Thymus (tissue), 11 donors: ENCODE results near the gene FOXK1. TPM values are rescaled to one million over a fixed set of nuclear protein-coding genes. Genes with fewer than 3 reads are reported as not detected.

Experiments
- DNase-seq, 9 donors: peaks; one replicate each; pipeline ENCODE4 v3.0.0-alpha.2; 2013; ENCODE audit warnings: low spot score in 9 of 9, low read depth in 6 of 9, missing footprints in 1 of 9
- H3K27ac ChIP-seq, 2 donors: one replicate each; pipeline ENCODE4 v1.5.1; 2013; ENCODE audit warnings: control low read depth in 1 of 2, low read depth in 1 of 2, low read length in 1 of 2, mild to moderate bottlenecking in 1 of 2, moderate library complexity in 1 of 2
- H3K27me3 ChIP-seq, 2 donors: one replicate each; pipeline ENCODE4 v1.5.1; 2013; ENCODE audit warnings: low read length in 1 of 2; ENCODE audit not compliant: control insufficient read depth in 2 of 2, insufficient read depth in 1 of 2
- H3K36me3 ChIP-seq, 2 donors: one replicate each; pipeline ENCODE4 v1.5.1; 2013; ENCODE audit warnings: low read length in 1 of 2, mild to moderate bottlenecking in 1 of 2, moderate library complexity in 1 of 2; ENCODE audit not compliant: control insufficient read depth in 2 of 2, insufficient read depth in 2 of 2
- H3K4me1 ChIP-seq, 2 donors: one replicate each; pipeline ENCODE4 v1.5.1; 2013; ENCODE audit warnings: low read length in 2 of 2; ENCODE audit not compliant: control insufficient read depth in 2 of 2, insufficient read depth in 2 of 2
- H3K4me3 ChIP-seq, 2 donors: one replicate each; pipeline ENCODE4 v1.5.1; 2013; ENCODE audit warnings: low read length in 2 of 2, control low read depth in 1 of 2, mild to moderate bottlenecking in 1 of 2
- H3K9me3 ChIP-seq, 2 donors: one replicate each; pipeline ENCODE4 v1.5.1; 2013; ENCODE audit warnings: low read length in 1 of 2, mild to moderate bottlenecking in 1 of 2; ENCODE audit not compliant: control insufficient read depth in 2 of 2, insufficient read depth in 1 of 2
- WGBS: extraction: QIAGEN DNeasy Blood & Tissue Kit; methylation state at CpG from one replicate; pipeline ENCODE4 v1.1.7; 2013; 5-methylcytosine and 5-hydroxymethylcytosine counted together
- polyA plus RNA-seq: library from polyadenylated mRNA; stranded (reverse); fragments of 200-250 nt; gene quantifications from one replicate; pipeline ENCODE4 v1.2.3, GENCODE V29; 2013
- total RNA-seq: library from RNA; stranded (reverse); fragments of 120-200 nt; gene quantifications from one replicate; pipeline ENCODE4 v1.2.4, GENCODE V29; 2013
- donor health status: healthy.

FOXK1 gene
- total and polyA plus RNA-seq, 2 donors: 6.4 to 7.6 TPM

DNA sequence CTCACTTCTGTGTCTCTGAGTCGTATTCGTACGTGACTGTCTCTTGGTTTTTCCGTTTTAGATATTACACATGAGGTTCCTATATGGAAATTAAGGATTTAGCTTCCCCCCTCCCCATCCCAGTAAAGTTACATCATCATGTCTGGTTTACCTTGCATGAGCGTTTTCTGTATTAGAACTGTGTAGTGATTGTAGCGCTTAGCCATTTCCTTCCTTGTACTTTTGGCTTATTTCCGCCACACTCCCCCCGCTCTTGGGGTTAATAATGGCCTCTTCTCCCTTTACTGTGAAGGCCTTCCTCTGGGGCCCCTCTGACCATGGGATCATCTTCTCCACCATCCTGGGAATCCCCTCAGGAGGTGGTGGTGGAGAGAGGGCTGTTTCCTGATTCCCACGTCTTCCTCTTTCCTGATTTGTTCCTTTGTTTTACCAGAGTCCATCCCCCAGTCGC, 66.2 kb downstream of the FOXK1 start:
- no peak for DNase-seq
- WGBS: 95% methylated on average over 10 of the region's 10 CpGs
- peaks cover 9 to 24% of the 10 kb centered on the region in 2 donors for H3K36me3 ChIP-seq
- H3K4me1 ChIP-seq: peaks cover 15 to 47% of the 10 kb centered on the region in 2 donors
- no peak overlapping the region for H3K4me3 ChIP-seq
- no peaks in the 10 kb centered on the region for H3K27me3 ChIP-seq
- H3K27ac ChIP-seq: no peak overlapping the region
- H3K9me3 ChIP-seq: peaks cover 0 to 4% of the 10 kb centered on the region in 2 donors

DNA sequence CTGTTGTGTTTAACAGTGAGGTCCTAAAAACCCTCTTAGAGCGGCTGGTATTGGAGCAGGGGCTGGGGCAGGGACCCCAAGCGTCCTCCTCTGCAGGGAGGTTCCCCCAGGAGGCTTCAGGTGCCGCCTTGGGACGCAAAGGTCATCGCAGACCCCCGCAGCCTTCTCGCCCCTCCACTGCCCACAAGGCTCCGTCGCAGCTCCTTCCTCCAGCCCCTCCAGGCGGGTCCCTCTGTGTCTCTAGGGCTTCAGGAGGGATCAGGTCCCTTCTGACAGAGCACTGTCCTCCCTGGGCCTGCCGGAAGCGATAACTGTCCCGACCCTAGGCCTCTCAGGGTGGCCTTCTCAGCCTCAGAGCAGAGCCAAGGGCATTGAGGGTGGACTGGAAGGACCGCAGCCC, 67.3 kb downstream of the FOXK1 start:
- H3K9me3 ChIP-seq: peaks cover 0 to 4% of the 10 kb centered on the region in 2 donors
- WGBS: 95% methylated on average over 14 of the region's 14 CpGs
- DNase-seq: no peak
- peaks cover 12 to 26% of the 10 kb centered on the region in 2 donors for H3K36me3 ChIP-seq
- no peaks in the 10 kb centered on the region for H3K27me3 ChIP-seq
- H3K4me1 ChIP-seq: peaks cover 10 to 41% of the 10 kb centered on the region in 2 donors
- no peak overlapping the region for H3K27ac ChIP-seq
- H3K4me3 ChIP-seq: no peak overlapping the region

DNA sequence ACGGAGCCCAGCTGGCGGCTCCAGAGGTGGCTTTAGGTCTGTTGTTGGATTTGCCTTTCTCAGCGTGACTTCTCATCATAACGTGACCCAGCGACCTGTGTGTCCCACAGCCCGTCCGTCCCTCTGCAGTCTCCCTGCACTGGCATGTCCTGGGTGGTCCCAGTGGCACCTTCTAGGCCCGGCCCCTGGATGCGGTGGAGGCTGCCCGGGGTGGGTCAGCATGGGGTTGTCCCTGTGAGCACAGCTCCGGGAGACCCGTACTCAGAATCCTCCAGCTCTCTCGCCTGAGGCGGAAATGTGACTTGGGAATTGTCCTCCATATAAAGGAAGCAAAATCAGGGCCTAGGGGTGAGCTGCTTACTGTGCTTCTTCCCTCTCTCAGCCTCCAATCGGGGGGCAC, 67.7 kb downstream of the FOXK1 start:
- Histone ChIP-seq H3K27ac (no peak overlapping the region), H3K36me3 (peaks cover 17 to 31% of the 10 kb centered on the region in 2 donors)

DNA sequence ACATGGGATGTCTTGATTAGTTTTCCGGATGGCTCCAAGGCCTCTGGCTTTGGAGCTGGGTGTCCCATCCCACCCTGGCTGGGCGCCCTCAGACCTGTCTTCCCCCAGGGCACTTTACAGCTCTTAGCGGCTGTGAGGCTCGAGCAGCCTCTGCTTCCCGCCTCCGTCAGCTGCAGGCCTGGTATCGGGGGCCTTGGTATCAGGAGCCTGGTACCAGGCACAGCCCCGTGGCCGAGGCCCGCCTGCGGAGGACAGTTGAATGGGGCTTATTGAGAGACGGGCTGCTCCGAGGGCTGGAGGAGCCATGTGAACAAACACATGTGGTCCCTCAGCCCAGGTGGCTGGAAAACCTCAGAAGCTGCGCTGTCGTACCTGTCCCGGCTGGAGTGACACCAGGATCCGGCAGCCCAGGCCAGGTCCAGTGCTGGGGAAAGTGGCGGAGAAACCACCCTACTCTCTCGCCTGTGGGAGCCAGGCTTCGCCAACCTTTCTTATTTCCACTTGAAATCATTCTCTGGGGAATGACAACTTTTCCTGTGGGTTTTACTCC, 69.4 kb downstream of the FOXK1 start:
- H3K4me3 ChIP-seq: no peak overlapping the region
- peaks cover 28 to 45% of the 10 kb centered on the region in 2 donors for H3K36me3 ChIP-seq
- peaks cover 0 to 3% of the 10 kb centered on the region in 2 donors for H3K9me3 ChIP-seq
- DNase-seq: no peak
- WGBS: 97% methylated on average over 20 of the region's 20 CpGs
- peaks cover 0 to 22% of the 10 kb centered on the region in 2 donors for H3K4me1 ChIP-seq
- no peaks in the 10 kb centered on the region for H3K27me3 ChIP-seq
- no peak overlapping the region for H3K27ac ChIP-seq

More for the DNA sequence above, 67.7 kb downstream of the FOXK1 start:
- peaks cover 6 to 37% of the 10 kb centered on the region in 2 donors for H3K4me1 ChIP-seq
- no peak for DNase-seq
- H3K4me3 ChIP-seq: no peak overlapping the region
- 94% methylated on average over 15 of the region's 15 CpGs for WGBS
- no peaks in the 10 kb centered on the region for H3K27me3 ChIP-seq
- H3K9me3 ChIP-seq: peaks cover 0 to 4% of the 10 kb centered on the region in 2 donors

DNA sequence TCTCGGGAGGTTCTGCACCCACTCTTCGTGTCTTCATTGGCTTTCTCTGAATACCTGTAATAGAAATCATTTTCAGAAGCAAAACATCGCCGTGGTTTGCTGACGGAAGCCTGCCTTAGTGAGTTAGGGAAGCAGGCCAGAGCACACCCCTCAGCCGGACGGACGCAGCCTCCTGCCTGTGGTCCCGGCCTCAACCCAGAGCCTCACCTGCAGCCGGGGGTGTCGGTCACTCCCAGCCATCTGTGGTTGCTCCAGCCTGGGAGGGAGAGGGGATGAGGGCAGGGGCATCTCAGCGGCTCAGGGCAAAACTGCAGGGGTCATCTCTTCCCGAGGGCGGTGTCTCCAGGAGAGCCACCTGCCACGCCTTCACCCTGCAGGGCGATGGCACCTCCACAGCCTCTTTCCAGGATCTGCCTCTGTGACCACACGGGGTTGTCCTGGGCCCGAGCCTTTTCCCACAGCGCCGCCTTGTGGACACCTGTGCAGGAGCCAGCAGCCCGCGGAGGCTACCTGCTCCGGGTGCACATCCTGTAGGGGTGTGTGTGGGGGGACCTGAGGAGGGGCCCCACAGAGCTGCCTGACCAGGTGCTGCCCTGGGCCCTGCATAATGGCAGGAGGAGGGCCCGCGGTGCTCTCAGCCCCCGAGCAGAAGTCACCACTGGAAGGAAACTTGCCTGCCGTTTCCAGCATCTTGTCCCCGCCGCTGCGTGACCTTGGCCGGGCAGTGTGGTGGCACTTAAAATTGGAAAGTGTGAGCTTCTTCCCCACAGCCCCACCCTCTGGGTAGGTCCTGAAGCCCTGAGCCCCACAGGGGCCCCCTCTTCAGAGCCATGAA, 71.7 kb downstream of the FOXK1 start:
- no peak overlapping the region for H3K4me3 ChIP-seq
- no peaks in the 10 kb centered on the region for H3K27me3 ChIP-seq
- H3K27ac ChIP-seq: no peak overlapping the region
- no peaks in the 10 kb centered on the region for H3K9me3 ChIP-seq
- peaks cover 41 to 48% of the 10 kb centered on the region in 2 donors for H3K36me3 ChIP-seq
- peaks cover 0 to 7% of the 10 kb centered on the region in 2 donors for H3K4me1 ChIP-seq
- peak in 6 of 9 donors; percentile 67 to 87 (median 76) for DNase-seq
- 59% methylated on average over 31 of the region's 31 CpGs for WGBS

DNA sequence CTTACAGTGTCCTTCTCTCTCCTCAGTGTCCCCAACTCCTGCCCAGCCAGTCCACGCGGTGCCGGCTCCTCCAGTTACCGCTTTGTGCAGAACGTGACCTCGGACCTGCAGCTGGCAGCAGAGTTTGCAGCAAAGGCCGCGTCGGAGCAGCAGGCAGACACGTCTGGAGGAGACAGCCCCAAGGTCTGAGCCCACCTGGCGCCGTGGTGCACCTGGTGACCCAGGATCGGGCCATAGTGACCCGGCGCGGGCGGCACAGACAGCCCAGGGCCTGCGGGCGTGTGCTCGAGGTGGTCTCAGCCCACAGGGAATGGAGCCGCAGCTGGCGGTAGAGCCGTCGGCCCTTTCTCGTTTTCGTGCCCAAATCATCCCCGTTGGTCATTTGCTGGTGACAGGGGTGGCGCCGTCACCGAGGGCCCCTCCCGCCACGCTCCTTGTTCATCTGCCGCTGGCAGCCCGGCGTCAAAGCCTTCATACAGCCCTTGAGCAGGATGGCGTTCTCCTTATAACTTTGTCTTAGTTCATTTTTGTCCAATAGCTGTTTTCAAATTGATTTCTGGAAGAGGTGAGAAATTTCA, 72.4 kb downstream of the FOXK1 start:
- Histone ChIP-seq H3K27me3 (no peaks in the 10 kb centered on the region), H3K4me1 (peaks cover 0 to 7% of the 10 kb centered on the region in 2 donors), H3K36me3 (peaks cover 47 to 48% of the 10 kb centered on the region in 2 donors), H3K9me3 (no peaks in the 10 kb centered on the region), H3K4me3 (no peak overlapping the region), H3K27ac (no peak overlapping the region)
- DNase-seq: no peak
- WGBS: 98% methylated on average over 36 of the region's 36 CpGs

DNA sequence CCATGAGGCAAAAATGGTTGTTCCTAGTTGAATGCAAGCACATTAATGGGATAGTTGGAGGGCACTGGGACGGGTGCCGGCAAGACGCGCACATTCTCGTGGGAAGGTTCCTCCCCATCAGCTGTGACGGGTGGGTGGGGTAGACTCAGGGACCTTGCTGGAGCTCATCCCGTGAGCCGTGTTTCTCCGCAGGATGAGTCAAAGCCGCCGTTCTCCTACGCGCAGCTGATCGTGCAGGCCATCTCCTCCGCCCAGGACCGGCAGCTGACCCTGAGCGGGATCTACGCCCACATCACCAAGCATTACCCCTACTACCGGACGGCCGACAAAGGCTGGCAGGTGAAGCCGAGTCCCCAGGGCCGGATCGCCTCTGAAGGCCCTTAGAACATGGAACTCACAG, 73.0 kb downstream of the FOXK1 start:
- WGBS: 98% methylated on average over 24 of the region's 24 CpGs
- H3K4me1 ChIP-seq: peaks cover 0 to 7% of the 10 kb centered on the region in 2 donors
- H3K36me3 ChIP-seq: peaks cover 50 to 52% of the 10 kb centered on the region in 2 donors
- no peak overlapping the region for H3K4me3 ChIP-seq
- no peaks in the 10 kb centered on the region for H3K9me3 ChIP-seq
- DNase-seq: no peak
- H3K27me3 ChIP-seq: no peaks in the 10 kb centered on the region
- no peak overlapping the region for H3K27ac ChIP-seq

DNA sequence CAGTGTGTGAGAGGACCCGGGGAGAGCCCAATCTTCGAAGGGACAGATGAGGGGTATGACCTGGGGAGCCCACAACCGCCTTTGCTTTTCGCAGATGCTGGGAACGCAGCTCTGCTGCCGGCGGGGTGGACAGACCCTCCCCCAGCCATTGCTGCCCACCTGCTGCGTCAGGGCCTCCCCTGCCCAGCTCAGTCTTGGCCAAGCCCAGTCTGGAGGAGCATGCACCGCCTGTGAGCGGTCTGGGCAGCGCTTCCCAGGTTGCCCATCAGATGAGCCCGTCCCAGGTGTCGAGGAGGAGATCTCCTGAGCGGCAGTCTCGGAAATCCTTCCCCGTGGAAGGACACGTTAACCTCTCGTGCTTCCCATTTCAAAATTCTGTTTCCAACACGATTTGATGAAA, 76.0 kb downstream of the FOXK1 start:
- Histone ChIP-seq H3K4me1 (peaks cover 0 to 7% of the 10 kb centered on the region in 2 donors), H3K4me3 (no peak overlapping the region), H3K9me3 (no peaks in the 10 kb centered on the region), H3K36me3 (peaks cover 73 to 78% of the 10 kb centered on the region in 2 donors), H3K27me3 (no peaks in the 10 kb centered on the region), H3K27ac (no peak overlapping the region)
- WGBS: 98% methylated on average over 19 of the region's 19 CpGs
- no peak for DNase-seq

DNA sequence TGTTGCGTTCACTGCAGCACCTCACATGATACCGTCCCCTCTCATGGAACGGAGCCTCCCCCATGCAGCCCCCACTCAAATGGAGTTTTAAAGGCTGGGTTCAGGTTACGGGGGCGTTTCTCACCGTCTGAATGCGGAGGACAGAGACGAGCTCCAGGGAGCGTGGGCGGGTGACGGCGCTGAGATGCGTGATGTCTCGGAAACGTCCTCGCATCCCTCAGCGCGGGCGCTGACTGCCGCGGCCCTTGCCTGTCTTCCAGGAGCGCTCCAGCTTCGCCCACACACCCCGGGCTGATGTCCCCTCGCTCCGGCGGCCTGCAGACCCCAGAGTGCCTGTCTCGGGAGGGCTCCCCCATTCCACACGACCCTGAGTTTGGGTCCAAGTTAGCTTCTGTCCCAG, 76.7 kb downstream of the FOXK1 start:
- Histone ChIP-seq H3K9me3 (no peaks in the 10 kb centered on the region), H3K27me3 (no peaks in the 10 kb centered on the region), H3K36me3 (peaks cover 80 to 85% of the 10 kb centered on the region in 2 donors), H3K4me3 (no peak overlapping the region), H3K27ac (no peak overlapping the region), H3K4me1 (no peaks in the 10 kb centered on the region)
- WGBS: 98% methylated on average over 29 of the region's 29 CpGs
- no peak for DNase-seq
